OCI-M1 (cell line): ENCODE measurements around the gene KCNMB4.

Experiments used
- DNase-seq: peaks from one replicate; lab custom pipeline; 2025; lab: John Stamatoyannopoulos, UW

Gene KCNMB4

GRCh38 chr12:70443062-70443673 lies 77.1 kb downstream of the KCNMB4 start:
- DNase-seq = peak; percentile 10

GRCh38 chr12:70444903-70445302 lies 78.8 kb downstream of the KCNMB4 start:
- DNase-seq = no peak

DNA sequence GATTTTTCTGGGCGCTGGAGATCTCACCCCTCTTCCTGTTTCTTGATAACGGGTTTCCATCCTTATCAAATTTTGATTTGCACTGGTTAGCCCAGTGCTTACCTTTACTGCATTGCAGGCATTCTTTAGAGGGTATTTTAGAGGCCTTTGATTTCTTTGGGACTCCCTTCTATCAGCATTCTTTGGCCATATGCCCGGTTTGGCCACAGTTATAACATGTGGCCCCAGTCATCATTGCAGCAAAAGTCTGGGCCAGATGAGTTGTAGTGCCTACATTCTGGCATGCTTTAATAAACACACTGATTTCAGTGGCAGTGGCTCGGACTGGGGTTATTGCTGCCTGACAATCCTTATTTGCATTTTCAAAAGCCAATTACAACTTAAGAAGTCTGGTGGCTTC lies 82.3 kb downstream of the KCNMB4 start:
- no peak for DNase-seq

- DNase-seq = no peak
Measured at GRCh38 chr12:70449074-70449752, 83.1 kb downstream of the KCNMB4 start.

DNA sequence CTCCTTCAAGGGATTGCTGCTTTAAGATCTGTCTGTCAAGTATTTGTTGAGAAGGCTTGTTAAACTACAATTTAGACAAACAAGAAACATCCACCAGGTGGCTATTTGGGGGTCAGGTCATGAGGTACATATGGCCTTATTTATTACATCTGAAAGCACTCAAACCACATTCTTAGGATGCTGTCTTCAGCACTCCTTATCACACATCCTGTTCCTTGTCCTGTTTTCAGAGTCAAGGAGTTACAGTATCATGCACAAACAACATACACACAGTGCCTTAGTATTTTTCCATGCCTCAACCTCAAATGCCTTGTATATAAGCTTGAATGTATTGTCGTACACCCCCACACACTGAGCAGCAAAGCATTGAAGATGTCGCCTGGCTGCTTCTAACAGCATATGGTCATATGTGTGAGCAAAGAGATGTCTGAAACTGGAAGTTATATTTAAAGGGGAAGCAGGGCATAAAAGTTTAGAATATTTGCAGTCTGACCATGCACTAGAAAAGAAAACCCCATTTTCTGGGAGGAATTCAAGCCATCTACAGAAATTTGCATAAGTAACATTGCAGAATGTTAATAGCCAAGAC lies 83.8 kb downstream of the KCNMB4 start:
- no peak for DNase-seq

DNA sequence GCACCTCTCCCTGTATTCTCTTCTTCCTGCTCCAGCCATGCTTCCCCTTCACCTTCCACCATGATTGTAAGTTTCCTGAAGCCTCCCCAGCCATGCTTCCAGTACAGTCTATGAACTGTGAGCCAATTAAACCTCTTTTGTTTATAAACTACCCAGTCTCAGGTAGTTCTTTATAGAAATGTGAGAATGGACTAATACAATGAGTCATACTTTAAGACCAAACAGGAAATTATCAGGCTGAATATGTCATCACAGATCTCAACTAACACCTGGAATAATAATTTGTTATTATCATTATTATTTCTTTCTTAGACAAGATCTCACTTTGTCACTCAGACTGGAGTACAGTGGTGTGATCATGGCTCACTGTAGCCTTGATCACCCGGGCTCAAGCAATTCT lies 85.4 kb downstream of the KCNMB4 start:
- DNase-seq = no peak

DNA sequence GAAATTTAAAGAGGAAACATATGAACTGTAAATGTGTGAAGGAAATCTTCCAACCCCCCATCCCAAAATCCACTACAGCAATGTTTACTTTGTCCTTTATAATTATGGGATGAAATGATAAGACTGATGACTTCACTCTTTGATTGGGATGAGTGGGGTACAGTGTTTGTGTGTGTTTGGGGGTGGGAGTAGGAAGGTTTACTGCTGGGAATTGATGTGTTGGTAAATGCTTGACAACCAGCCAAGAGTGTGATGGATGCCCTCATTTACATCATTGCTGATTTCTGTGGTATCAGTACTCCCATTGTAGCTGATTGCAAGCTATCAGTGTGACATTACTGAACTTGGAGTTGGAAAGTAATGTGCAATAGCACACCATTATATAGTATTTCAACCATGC lies 90.9 kb downstream of the KCNMB4 start:
- DNase-seq = no peak

GRCh38 chr12:70459786-70460185 lies 93.7 kb downstream of the KCNMB4 start:
- no peak for DNase-seq

DNA sequence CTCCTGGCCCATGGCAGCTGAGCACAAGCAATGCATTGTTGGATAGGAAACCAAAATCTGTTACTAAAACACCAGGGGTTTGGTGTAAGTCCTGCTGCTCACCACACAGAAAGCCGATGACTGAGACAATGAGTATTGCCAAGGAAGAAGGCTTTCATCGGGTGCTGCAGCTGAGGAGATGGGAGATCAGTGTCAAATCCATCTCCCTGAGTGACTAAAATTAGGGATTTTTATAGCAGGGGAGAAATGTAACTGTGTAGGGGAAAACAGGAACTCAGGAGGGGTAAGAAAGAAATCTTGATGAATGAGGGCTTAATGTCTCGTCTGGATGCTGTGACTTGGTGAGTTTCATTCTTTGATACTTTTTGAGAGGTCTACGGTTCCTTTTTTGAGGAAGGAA lies 97.9 kb downstream of the KCNMB4 start:
- no peak for DNase-seq

- no peak for DNase-seq
Measured at GRCh38 chr12:70466753-70467152, 100.7 kb downstream of the KCNMB4 start.

GRCh38 chr12:70467476-70467875 lies 101.4 kb downstream of the KCNMB4 start:
- DNase-seq = no peak

- DNase-seq = no peak
Measured at GRCh38 chr12:70467918-70468733, 102.0 kb downstream of the KCNMB4 start.

GRCh38 chr12:70468741-70469140 lies 102.7 kb downstream of the KCNMB4 start:
- DNase-seq = no peak

DNA sequence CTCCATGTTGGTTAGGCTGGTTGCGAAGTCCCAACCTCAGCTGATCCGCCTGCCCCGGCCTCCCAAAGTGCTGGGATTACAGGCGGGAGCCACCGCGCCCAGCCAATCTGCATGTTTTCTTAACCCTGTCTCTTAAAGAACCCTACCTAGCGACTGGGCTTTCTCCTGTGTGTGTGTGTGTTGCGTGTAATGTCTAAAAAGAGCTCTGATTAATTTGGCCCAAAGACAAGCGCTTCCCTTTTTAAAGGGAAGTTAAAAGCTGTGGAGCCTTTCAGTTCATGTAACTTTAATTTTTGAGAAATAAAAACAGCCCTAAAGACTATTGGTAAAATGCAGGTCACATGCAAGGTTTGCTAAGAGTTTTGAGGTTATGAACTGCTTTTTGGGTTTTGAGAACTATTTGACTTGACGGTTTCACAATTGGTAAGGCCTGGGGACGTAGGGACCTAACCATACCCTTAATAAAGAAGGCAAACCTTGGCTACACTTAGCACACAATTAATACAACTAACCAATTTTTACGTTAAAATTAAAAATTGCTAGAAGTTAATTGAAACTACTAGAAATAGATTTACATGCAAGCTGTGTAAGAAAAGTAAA lies 103.2 kb downstream of the KCNMB4 start:
- DNase-seq = no peak

DNA sequence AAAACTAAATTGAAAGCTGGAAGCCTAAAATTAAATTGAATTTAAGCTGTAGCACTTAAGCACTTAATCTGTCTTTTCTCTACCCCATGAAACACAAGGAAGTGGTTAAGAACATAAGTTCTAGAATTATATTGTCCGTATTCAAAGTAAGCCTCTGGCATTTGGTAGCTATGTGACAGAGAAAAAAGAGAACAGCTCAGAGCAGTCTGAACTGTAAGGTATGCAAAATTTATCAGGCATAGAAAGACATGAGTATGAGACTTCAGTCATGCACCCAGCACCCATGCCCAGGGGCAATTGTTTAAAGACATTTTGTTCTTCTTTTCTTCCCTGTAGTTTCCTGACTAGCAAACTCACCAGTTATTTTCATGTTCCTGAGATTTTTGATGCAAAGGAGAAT lies 116.7 kb downstream of the KCNMB4 start:
- no peak for DNase-seq
